ENCODE data around the gene EVA1A.

EVA1A gene

DNA sequence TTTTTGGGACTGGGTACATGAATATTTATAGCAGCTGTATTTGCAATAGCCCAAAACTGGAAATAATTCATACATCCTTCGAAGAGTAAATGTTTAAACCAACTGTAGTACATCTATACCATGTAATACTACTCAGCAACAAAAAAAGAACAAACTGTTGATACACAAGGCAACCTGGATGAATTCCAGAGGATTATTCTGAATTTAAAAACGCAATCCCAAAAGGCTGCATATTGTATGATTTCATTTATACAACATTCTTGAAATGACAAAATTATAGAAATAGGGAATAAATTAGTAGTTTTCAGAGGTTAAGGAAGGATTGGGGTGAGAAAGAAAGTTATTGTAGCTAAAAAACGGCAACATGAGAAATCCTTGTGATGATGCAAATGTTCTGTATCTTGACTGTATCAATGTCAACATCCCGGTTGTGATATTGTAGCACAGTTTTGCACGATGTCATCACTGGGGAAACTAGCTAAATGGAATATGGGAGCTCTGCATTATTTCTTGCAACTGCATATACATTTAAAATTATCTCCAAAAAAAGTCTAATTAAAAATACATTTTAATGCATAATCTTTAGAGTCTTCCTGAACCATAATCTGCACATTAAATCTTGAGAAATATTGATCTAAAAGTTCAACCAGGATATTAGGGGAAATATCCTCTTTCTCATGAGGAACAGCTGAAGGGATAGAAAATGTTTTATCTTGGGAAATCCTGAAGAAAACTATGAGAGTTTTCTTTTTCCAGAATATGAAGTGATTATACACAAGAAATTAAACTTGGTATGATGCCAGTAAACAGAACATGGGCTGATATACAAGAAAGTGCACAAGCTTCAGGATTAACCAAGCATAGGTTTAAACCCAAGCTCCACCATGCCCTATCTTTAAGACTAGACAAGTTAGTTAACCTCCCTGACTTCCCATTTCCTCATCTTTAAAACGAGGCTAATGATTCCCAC lies 21.9 kb downstream of the EVA1A start:
- H3K27me3 ChIP-seq (ENCODE audit: insufficient read depth, insufficient read length) = no peaks in the 10 kb centered on the region
- no peak for DNase-seq (ENCODE audit: low read depth, low spot score)
- no peaks in the 10 kb centered on the region for H3K36me3 ChIP-seq (ENCODE audit: insufficient read depth, insufficient read length, low read length)
- no peaks in the 10 kb centered on the region for H3K9me3 ChIP-seq (ENCODE audit: insufficient read depth, low read length)
- H3K4me3 ChIP-seq (ENCODE audit: insufficient read length, low read depth) = no peak overlapping the region
- TF ChIP-seq ZNF274 (IDR thresholded peaks at IDR 0.05; ENCODE audit: low read depth, low read length) = no peak
- no peak overlapping the region for H3K9ac ChIP-seq (ENCODE audit: insufficient read length, low read depth)
- no peaks in the 10 kb centered on the region for H3K4me1 ChIP-seq (ENCODE audit: insufficient read depth, insufficient read length)

DNA sequence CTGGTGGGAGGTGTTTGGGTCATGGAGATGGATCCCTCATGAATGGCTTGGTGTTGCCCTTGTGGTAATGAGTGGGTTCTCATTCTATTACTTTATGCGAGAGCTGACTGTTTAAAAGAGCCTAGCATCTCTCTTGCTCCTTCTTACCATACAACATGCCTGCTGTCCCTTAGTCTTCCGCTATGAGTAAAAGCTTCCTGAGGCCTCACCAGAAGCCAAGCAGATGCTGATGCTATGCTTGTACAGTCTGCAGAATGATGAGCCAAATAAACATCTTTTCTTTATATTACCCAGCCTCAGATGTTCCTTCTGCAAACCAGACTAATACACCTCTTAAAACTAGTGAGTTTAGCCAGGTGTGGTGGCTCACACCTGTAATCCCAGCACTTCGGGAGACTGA lies 23.1 kb downstream of the EVA1A start:
- DNase-seq (ENCODE audit: low read depth, low spot score) = no peak
- Histone ChIP-seq H3K27me3 (ENCODE audit: insufficient read depth, insufficient read length) (no peaks in the 10 kb centered on the region), H3K9ac (ENCODE audit: insufficient read length, low read depth) (no peak overlapping the region), H3K4me3 (ENCODE audit: insufficient read length, low read depth) (no peak overlapping the region), H3K36me3 (ENCODE audit: insufficient read depth, insufficient read length, low read length) (no peaks in the 10 kb centered on the region), H3K9me3 (ENCODE audit: insufficient read depth, low read length) (no peaks in the 10 kb centered on the region), H3K4me1 (ENCODE audit: insufficient read depth, insufficient read length) (no peaks in the 10 kb centered on the region)
- TF ChIP-seq ZNF274 (IDR thresholded peaks at IDR 0.05; ENCODE audit: low read depth, low read length) (no peak), YY1 (IDR thresholded peaks at IDR 0.05; ENCODE audit: insufficient read depth, insufficient read length) (no peak), SUZ12 (IDR thresholded peaks at IDR 0.05; ENCODE audit: extremely low read depth, insufficient read depth, insufficient read length) (no peak)

DNA sequence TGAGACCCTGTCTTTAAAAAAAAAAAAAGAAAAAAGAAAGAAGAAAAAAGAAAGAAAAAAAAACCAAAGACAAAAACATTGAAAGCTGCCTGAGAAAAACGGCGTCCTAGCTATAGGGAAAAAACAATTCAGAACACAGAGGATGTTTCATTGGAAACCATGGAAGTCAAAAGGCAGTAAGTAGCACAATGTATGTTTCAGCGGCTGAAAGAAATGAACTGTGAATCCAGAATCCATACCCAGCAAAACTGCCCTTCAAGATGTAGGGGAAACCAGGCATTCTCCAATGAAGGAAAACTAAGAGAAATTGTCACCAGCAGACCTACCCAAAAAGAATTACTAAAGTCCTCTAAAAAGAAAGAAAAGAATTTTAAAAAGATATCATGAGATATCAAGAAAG lies 27.6 kb downstream of the EVA1A start:
- H3K27me3 ChIP-seq (ENCODE audit: insufficient read depth, insufficient read length) = no peaks in the 10 kb centered on the region
- no peak overlapping the region for H3K9ac ChIP-seq (ENCODE audit: insufficient read length, low read depth)
- no peak overlapping the region for H3K4me3 ChIP-seq (ENCODE audit: insufficient read length, low read depth)
- no peaks in the 10 kb centered on the region for H3K36me3 ChIP-seq (ENCODE audit: insufficient read depth, insufficient read length, low read length)
- TF ChIP-seq SUZ12 (IDR thresholded peaks at IDR 0.05; ENCODE audit: extremely low read depth, insufficient read depth, insufficient read length) (no peak), YY1 (IDR thresholded peaks at IDR 0.05; ENCODE audit: insufficient read depth, insufficient read length) (no peak), ZNF274 (IDR thresholded peaks at IDR 0.05; ENCODE audit: low read depth, low read length) (no peak)
- no peaks in the 10 kb centered on the region for H3K4me1 ChIP-seq (ENCODE audit: insufficient read depth, insufficient read length)
- H3K9me3 ChIP-seq (ENCODE audit: insufficient read depth, low read length) = no peaks in the 10 kb centered on the region
- DNase-seq (ENCODE audit: low read depth, low spot score) = no peak

DNA sequence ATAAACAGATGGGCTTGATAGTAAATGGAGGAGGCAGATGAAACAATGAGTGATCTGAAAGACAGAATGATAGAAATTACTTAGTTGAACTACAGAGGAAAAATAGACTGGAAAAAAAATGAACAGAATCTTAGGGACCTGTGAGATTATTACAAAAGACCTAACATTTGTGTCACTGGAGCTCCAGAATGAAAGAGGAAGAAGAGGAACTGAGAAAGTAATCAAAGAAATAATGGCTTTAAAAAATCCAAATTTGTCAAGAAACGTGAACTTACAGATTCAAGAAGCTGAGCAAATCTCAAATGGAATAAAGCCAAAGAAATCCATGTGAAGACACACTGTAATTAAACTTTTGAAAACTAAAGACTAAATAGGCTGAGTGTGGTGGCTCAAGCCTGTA lies 28.3 kb downstream of the EVA1A start:
- DNase-seq (ENCODE audit: low read depth, low spot score) = no peak
- H3K4me1 ChIP-seq (ENCODE audit: insufficient read depth, insufficient read length) = no peaks in the 10 kb centered on the region
- H3K9ac ChIP-seq (ENCODE audit: insufficient read length, low read depth) = no peak overlapping the region
- TF ChIP-seq SUZ12 (IDR thresholded peaks at IDR 0.05; ENCODE audit: extremely low read depth, insufficient read depth, insufficient read length) (no peak), ZNF274 (IDR thresholded peaks at IDR 0.05; ENCODE audit: low read depth, low read length) (no peak), YY1 (IDR thresholded peaks at IDR 0.05; ENCODE audit: insufficient read depth, insufficient read length) (no peak)
- no peaks in the 10 kb centered on the region for H3K36me3 ChIP-seq (ENCODE audit: insufficient read depth, insufficient read length, low read length)
- no peak overlapping the region for H3K4me3 ChIP-seq (ENCODE audit: insufficient read length, low read depth)
- no peaks in the 10 kb centered on the region for H3K9me3 ChIP-seq (ENCODE audit: insufficient read depth, low read length)
- H3K27me3 ChIP-seq (ENCODE audit: insufficient read depth, insufficient read length) = no peaks in the 10 kb centered on the region

DNA sequence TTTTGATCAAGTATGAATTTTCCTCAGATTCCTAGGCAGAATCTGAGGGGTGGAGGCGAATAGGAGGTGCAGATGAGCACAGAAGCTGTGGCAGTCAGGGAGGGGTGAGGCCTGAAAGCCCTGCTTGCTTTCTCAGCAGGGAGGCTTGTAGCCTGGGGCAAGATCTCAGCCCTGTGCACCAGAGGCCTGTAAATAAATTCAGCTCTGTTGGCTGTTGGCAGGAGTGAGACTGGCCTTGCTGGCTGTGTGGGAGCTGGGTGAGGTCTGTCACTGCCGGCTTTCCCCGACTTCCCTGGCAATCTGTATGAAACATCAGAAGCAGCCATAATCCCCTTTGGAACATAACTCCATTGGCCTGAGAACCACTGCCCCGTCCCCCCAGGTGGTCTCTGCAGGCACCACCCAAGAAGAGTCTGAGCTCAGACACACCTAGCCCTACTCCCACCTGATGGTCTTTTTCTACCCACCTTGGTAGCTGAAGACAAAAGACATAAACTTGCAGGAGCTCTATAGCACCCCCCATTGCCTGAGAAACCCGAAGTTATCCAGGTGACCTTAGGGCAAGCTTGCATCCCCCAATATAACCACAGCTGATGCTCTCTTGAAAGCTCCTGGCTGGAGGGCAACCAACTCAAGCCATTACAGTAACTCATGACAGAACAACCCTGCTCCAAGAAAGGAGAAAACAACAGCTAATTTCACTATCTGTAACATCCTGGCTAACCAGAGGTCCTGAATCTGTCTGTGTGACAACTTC lies 32.3 kb downstream of the EVA1A start:
- Histone ChIP-seq H3K36me3 (ENCODE audit: insufficient read depth, insufficient read length, low read length) (no peaks in the 10 kb centered on the region), H3K4me1 (ENCODE audit: insufficient read depth, insufficient read length) (no peaks in the 10 kb centered on the region)
- DNase-seq (ENCODE audit: low read depth, low spot score) = no peak

DNA sequence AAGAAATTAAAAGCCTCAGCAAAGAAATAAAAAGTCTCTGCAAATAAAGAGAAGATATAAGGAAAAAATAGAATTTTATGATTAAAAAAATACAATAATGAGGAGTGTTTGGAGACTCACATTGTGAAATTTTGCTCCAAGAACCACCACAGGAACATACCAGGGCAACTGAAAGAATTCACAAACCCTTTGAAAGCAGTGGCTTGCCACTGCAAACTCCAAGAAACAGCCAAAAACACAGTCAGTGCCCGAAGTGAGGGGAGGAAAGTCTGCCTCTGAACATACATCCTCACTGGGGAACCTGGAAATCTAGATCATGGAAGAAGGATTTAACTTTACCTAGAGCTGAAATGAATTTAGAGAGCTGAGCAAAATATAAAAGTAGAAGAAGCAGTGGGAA lies 33.1 kb downstream of the EVA1A start:
- no peaks in the 10 kb centered on the region for H3K27me3 ChIP-seq (ENCODE audit: insufficient read depth, insufficient read length)
- H3K4me3 ChIP-seq (ENCODE audit: insufficient read length, low read depth) = no peak overlapping the region
- no peak overlapping the region for H3K9ac ChIP-seq (ENCODE audit: insufficient read length, low read depth)
- no peaks in the 10 kb centered on the region for H3K9me3 ChIP-seq (ENCODE audit: insufficient read depth, low read length)
- no peaks in the 10 kb centered on the region for H3K4me1 ChIP-seq (ENCODE audit: insufficient read depth, insufficient read length)
- no peaks in the 10 kb centered on the region for H3K36me3 ChIP-seq (ENCODE audit: insufficient read depth, insufficient read length, low read length)
- DNase-seq (ENCODE audit: low read depth, low spot score) = no peak
- no peak for TF ChIP-seq ZNF274 (IDR thresholded peaks at IDR 0.05; ENCODE audit: low read depth, low read length)
- TF ChIP-seq YY1 (IDR thresholded peaks at IDR 0.05; ENCODE audit: insufficient read depth, insufficient read length) = no peak
- no peak for TF ChIP-seq SUZ12 (IDR thresholded peaks at IDR 0.05; ENCODE audit: extremely low read depth, insufficient read depth, insufficient read length)

More for the DNA sequence above, 32.3 kb downstream of the EVA1A start:
- Histone ChIP-seq H3K4me3 (ENCODE audit: insufficient read length, low read depth) (no peak overlapping the region), H3K9me3 (ENCODE audit: insufficient read depth, low read length) (no peaks in the 10 kb centered on the region), H3K27me3 (ENCODE audit: insufficient read depth, insufficient read length) (no peaks in the 10 kb centered on the region), H3K9ac (ENCODE audit: insufficient read length, low read depth) (no peak overlapping the region)
- TF ChIP-seq ZNF274 (IDR thresholded peaks at IDR 0.05; ENCODE audit: low read depth, low read length) = no peak
- no peak for TF ChIP-seq YY1 (IDR thresholded peaks at IDR 0.05; ENCODE audit: insufficient read depth, insufficient read length)
- TF ChIP-seq SUZ12 (IDR thresholded peaks at IDR 0.05; ENCODE audit: extremely low read depth, insufficient read depth, insufficient read length) = no peak

DNA sequence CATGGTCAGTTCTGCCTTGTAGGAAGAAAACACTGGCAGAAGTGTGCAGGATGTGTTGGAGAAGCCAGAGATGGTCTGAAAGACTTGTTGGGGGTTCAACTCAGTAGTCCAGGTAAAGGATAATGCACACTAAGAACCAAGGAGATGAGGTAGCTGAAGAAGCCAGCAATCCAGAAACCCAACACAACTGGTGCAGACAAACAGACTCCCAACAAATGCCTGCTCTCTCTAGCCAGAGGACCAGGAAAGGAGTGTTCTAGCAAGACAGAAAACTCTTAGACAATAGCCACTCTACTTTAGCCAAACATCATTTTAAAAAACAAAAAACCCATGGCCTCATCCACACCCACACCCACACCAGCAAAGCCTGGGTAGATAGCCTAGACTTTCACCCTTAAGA lies 33.9 kb downstream of the EVA1A start:
- no peak for DNase-seq (ENCODE audit: low read depth, low spot score)
- TF ChIP-seq SUZ12 (IDR thresholded peaks at IDR 0.05; ENCODE audit: extremely low read depth, insufficient read depth, insufficient read length) = no peak
- no peaks in the 10 kb centered on the region for H3K36me3 ChIP-seq (ENCODE audit: insufficient read depth, insufficient read length, low read length)
- H3K9me3 ChIP-seq (ENCODE audit: insufficient read depth, low read length) = no peaks in the 10 kb centered on the region
- H3K27me3 ChIP-seq (ENCODE audit: insufficient read depth, insufficient read length) = no peaks in the 10 kb centered on the region
- H3K4me3 ChIP-seq (ENCODE audit: insufficient read length, low read depth) = no peak overlapping the region
- H3K4me1 ChIP-seq (ENCODE audit: insufficient read depth, insufficient read length) = no peaks in the 10 kb centered on the region
- no peak overlapping the region for H3K9ac ChIP-seq (ENCODE audit: insufficient read length, low read depth)

Data from NT2/D1 (cell line).